Stimulated activated naive CD8-positive, alpha-beta T cell treated with anti-CD3 and anti-CD28 coated beads, Interleukin-15, amount 100 ng/mL, for 72 hours (primary cell): ENCODE data around the gene PGA5.
"Not testable (repeated sequence)": the region's sequence is repeated elsewhere in the genome, so short reads cannot be mapped to it uniquely, and the experiment has no call there.

Experiments
- ATAC-seq: fragments of 150-1000 bp; cut with Tn5 transposase; 2 replicates; pipeline ENCODE4 v1.10.0; 2021; ENCODE audit warnings: mild to moderate bottlenecking, moderate library complexity
- DNase-seq, 2 donors: peaks; one replicate each; pipeline ENCODE4 v3.0.0; 2021 to 2022
- H3K27ac Mint-ChIP-seq, 2 donors: one replicate each; pipeline ENCODE4 v1.8.0; 2022; ENCODE audit warnings: mild to moderate bottlenecking in 2 of 2, mixed read lengths in 2 of 2, moderate library complexity in 2 of 2
- H3K27me3 Mint-ChIP-seq: one replicate; pipeline ENCODE4 v1.8.0; 2022; ENCODE audit warnings: mixed read lengths
- H3K4me1 Mint-ChIP-seq: one replicate; pipeline ENCODE4 v1.8.0; 2022; ENCODE audit warnings: mild to moderate bottlenecking, mixed read lengths
- H3K4me3 Mint-ChIP-seq, 2 donors: one replicate each; pipeline ENCODE4 v1.8.0; 2022; ENCODE audit warnings: mild to moderate bottlenecking in 2 of 2, mixed read lengths in 2 of 2, moderate library complexity in 1 of 2
- H3K9me3 Mint-ChIP-seq, 2 donors: one replicate each; pipeline ENCODE4 v1.8.0; 2022; ENCODE audit warnings: mixed read lengths in 2 of 2

PGA5 gene

DNA sequence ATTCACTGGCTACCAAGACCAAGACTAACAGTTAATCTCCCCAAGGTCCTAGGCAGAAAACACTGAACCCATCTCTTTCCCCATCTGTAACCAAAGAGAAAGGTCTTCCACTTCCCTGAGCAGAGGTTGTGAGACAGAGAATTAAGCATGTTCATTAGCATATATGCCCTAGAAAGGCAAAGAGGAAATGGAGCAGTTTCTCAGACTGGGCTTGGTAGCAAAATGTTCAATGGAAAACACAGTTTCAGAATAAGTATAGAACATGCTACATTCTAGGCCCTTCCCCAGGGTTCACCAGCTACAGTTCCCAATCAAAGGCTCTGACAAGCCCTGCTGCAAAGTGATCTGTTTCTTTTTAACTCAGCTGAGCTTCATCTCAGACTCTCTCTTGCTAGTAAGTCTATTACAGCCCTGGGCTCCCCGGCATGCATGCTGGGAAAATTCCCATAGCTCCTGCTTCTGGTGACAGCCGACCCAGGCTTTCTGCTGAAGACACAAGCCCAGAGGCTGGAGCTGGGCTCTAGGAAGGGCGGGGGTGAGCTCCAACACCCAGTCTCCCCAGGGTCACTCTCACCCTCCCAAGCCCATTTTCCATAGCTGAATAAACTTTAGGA is 27.2 kb upstream of the PGA5 start:
- not testable (repeated sequence) for H3K27me3 Mint-ChIP-seq, H3K4me3 Mint-ChIP-seq, H3K4me1 Mint-ChIP-seq, DNase-seq, H3K27ac Mint-ChIP-seq, ATAC-seq, H3K9me3 Mint-ChIP-seq

DNA sequence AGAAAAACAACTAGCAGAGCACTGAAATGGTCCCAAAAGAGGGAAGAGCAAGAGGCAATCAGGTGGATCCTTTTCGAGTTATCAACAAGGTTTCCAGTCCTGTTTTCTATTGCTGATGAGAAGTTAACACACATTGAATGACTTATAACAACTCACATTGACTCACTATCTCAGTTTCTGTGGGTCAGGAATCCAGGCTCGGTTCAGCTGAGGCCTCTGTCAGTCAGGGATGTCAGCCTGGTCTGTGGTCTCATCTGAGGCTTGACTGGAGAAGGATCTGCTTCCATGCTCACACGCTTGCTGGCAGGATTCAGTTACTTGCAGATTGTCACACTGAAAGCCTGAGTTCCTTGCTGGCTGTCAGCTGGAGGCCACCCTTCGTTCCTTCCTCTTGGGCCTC is 22.7 kb upstream of the PGA5 start:
- H3K27ac Mint-ChIP-seq, H3K27me3 Mint-ChIP-seq, H3K4me1 Mint-ChIP-seq, H3K9me3 Mint-ChIP-seq, DNase-seq, ATAC-seq, H3K4me3 Mint-ChIP-seq: not testable (repeated sequence)

DNA sequence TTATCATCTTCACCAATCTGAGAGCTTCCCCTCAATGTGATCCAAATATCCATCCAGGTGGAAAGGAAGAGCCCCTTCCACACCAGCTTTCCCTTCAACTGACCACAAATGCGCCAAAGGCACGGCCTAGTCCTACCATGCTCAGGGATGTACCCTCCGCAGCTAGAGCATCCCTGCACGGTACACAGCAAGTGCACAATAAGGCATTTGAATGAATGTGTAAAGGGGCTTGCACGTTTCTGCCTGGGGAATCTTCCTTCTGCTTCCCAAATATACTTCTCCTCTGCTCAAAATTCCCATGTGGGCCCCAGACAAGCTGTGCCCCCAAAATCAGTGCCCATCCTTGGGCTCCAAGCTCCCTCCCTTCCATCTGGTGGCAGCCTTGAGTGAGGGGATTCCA is 22.0 kb upstream of the PGA5 start:
- ATAC-seq, H3K9me3 Mint-ChIP-seq, H3K4me1 Mint-ChIP-seq: not testable (repeated sequence)

DNA sequence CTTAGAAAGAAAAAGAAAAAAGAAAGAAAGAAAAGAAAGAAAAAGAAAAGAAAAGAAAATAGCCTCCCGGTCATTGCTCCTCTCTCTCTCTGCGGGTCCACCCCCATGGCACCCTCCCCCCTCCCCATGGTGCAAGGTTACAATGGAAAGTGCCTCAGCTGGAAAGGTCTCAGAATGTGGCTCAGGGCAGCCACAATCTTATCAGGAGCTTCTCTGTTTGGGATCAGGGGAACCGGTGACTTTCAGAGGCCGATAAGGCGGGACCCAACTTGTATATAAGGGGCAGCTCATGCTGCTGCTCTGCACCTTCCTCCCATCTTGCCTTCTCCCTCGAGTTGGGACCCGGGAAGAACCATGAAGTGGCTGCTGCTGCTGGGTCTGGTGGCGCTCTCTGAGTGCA is 18.9 kb upstream of the PGA5 start, which contains the start of gene PGA4:
PGA4 (plus strand) TSS at position 301 of the 400 bp plus-strand sequence; CDS start at position 355, 54 bp downstream.
- not testable (repeated sequence) for ATAC-seq, H3K27me3 Mint-ChIP-seq, H3K4me1 Mint-ChIP-seq, H3K9me3 Mint-ChIP-seq, H3K27ac Mint-ChIP-seq, DNase-seq, H3K4me3 Mint-ChIP-seq

More for the DNA sequence above, 22.0 kb upstream of the PGA5 start:
- H3K27ac Mint-ChIP-seq, H3K27me3 Mint-ChIP-seq, DNase-seq, H3K4me3 Mint-ChIP-seq: not testable (repeated sequence)

DNA sequence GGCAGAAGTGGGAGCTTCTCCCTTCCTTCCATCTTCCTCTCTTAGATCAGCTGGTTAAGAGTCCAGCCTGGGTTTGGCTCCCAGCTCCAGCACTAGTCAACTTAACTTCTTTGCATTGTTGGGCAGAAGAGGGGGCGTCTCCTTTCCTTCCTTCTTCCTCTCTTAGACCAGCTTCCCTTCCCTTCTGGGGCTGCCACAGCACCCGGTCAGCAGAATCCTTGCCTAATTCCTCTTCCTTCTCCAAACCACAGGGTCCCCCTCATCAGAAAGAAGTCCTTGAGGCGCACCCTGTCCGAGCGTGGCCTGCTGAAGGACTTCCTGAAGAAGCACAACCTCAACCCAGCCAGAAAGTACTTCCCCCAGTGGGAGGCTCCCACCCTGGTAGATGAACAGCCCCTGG is 18.3 kb upstream of the PGA5 start:
- DNase-seq, ATAC-seq, H3K9me3 Mint-ChIP-seq, H3K4me3 Mint-ChIP-seq, H3K27me3 Mint-ChIP-seq, H3K4me1 Mint-ChIP-seq, H3K27ac Mint-ChIP-seq: not testable (repeated sequence)

DNA sequence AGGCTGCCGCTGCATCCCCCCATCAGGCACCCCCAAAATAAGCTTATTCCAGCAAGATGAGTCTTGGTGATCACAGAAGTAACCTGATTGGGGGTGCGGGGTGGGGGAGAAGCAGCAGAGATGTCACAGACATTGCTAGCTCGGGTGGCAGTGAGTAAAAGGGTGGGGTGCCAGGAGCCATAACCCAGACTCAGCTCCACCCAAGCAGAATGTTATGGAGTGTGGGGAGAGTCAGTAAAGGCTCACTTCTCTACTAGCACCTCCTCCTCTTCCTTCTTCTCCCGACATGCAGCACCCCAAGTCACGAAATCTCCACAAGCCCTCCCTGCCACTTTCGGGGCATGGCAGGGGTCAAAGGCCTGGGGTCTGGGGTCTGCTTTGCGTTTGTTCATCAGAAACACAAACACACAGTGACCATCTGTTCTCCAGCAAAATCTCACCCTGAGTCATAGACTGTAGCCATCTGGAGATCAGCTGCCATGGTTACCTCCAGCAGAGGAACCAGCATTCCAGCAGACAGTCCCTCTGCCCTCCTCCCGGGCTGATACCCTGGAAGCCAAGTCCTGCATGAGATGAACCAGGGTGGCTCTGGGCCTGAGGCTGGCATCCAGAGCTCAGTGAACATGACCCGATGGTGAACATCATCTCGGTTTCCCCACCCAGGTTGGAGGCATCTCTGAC is 14.4 kb upstream of the PGA5 start:
- H3K27me3 Mint-ChIP-seq, ATAC-seq, H3K27ac Mint-ChIP-seq, H3K4me3 Mint-ChIP-seq, DNase-seq, H3K9me3 Mint-ChIP-seq, H3K4me1 Mint-ChIP-seq: not testable (repeated sequence)

DNA sequence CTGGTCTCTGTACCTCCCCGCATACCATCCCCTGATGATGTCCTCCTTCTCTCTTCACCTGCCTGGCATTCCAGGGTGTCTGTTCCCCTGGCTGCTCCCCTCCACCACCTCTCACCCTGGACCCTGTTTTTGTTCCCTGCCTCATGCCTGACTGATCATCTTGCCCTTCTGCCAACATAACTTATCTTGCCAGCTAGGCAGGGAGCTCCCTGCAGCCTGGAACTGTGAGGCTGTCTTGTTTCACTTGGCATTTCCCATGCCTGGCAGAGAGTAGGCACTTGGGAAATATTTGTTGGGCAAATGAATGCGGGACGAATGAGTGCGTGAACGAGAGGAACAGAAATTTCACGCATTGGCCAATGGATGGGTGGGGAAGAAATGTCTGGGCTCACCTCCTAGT is 11.5 kb upstream of the PGA5 start:
- not testable (repeated sequence) for DNase-seq, H3K27me3 Mint-ChIP-seq, ATAC-seq, H3K4me1 Mint-ChIP-seq, H3K27ac Mint-ChIP-seq, H3K4me3 Mint-ChIP-seq, H3K9me3 Mint-ChIP-seq

DNA sequence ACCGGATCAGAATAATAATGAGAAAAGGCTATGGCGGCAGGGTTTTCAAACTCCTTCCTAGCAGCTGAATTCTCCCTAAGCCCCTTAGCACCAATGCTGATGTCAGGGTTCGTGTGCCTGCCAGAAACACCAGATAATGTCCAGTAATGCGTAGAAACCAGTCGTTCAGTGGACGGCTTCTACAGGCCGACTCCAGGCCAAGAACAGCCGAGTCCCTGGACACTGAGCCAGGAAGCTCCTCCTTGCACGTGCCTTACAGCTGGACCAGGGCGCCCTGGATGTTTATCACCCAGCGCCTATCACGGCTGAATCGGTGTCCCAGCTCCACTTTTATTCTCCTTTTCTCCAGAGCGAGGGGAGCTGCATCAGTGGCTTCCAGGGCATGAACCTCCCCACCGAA is 9.9 kb upstream of the PGA5 start:
- H3K4me1 Mint-ChIP-seq, ATAC-seq, DNase-seq, H3K27me3 Mint-ChIP-seq, H3K4me3 Mint-ChIP-seq, H3K27ac Mint-ChIP-seq, H3K9me3 Mint-ChIP-seq: not testable (repeated sequence)

DNA sequence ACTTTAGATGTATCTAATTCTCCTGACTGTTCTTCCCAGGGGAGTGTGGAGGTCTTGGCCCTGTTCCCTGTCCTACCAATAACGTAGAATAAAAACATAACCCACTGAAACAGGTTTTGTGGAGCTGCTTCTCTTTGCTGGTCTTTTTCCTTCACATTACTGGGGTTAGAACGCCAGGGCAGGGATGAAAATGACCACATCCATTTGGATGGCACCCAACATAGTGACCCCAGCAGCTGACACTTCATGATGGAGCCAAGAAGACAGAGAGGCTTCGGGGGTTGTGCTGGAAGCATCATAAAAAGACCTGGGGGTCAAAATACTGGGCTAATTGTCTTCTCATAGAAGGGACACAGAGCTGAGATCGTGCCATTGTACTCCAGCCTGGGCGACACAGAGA is 9.4 kb upstream of the PGA5 start:
- H3K27me3 Mint-ChIP-seq, H3K9me3 Mint-ChIP-seq, DNase-seq, H3K27ac Mint-ChIP-seq, H3K4me1 Mint-ChIP-seq, ATAC-seq, H3K4me3 Mint-ChIP-seq: not testable (repeated sequence)

DNA sequence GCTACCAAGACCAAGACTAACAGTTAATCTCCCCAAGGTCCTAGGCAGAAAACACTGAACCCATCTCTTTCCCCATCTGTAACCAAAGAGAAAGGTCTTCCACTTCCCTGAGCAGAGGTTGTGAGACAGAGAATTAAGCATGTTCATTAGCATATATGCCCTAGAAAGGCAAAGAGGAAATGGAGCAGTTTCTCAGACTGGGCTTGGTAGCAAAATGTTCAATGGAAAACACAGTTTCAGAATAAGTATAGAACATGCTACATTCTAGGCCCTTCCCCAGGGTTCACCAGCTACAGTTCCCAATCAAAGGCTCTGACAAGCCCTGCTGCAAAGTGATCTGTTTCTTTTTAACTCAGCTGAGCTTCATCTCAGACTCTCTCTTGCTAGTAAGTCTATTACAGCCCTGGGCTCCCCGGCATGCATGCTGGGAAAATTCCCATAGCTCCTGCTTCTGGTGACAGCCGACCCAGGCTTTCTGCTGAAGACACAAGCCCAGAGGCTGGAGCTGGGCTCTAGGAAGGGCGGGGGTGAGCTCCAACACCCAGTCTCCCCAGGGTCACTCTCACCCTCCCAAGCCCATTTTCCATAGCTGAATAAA is 8.3 kb upstream of the PGA5 start:
- not testable (repeated sequence) for DNase-seq, H3K9me3 Mint-ChIP-seq, H3K4me1 Mint-ChIP-seq, H3K27ac Mint-ChIP-seq, ATAC-seq, H3K4me3 Mint-ChIP-seq, H3K27me3 Mint-ChIP-seq

DNA sequence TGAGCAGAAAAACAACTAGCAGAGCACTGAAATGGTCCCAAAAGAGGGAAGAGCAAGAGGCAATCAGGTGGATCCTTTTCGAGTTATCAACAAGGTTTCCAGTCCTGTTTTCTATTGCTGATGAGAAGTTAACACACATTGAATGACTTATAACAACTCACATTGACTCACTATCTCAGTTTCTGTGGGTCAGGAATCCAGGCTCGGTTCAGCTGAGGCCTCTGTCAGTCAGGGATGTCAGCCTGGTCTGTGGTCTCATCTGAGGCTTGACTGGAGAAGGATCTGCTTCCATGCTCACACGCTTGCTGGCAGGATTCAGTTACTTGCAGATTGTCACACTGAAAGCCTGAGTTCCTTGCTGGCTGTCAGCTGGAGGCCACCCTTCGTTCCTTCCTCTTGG is 3.8 kb upstream of the PGA5 start:
- H3K4me3 Mint-ChIP-seq, H3K27me3 Mint-ChIP-seq, H3K4me1 Mint-ChIP-seq, ATAC-seq, H3K9me3 Mint-ChIP-seq, DNase-seq, H3K27ac Mint-ChIP-seq: not testable (repeated sequence)

DNA sequence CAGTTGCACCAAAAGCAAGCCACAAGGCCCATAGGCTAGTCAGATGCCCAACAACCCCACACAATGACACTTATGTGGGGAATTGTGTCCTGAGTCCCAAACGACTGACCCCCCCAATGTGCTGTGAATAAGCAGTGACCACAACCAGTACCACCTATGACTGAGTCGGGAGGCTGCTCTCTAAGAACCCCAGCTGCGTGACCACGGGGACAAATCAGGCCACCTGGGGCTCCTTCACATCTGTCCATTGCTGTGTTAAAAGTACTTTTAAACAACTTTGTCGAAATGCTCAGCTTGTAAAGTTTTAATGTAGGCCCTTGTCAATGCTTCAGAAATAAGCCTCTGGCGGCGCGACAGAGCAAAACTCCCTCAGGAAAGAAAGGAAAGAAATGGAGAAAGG is 687 bp upstream of the PGA5 start:
- not testable (repeated sequence) for H3K4me1 Mint-ChIP-seq, H3K27ac Mint-ChIP-seq, H3K9me3 Mint-ChIP-seq, DNase-seq, ATAC-seq, H3K27me3 Mint-ChIP-seq, H3K4me3 Mint-ChIP-seq

DNA sequence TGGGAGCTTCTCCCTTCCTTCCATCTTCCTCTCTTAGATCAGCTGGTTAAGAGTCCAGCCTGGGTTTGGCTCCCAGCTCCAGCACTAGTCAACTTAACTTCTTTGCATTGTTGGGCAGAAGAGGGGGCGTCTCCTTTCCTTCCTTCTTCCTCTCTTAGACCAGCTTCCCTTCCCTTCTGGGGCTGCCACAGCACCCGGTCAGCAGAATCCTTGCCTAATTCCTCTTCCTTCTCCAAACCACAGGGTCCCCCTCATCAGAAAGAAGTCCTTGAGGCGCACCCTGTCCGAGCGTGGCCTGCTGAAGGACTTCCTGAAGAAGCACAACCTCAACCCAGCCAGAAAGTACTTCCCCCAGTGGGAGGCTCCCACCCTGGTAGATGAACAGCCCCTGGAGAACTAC is 551 bp downstream of the PGA5 start:
- H3K27me3 Mint-ChIP-seq, H3K4me3 Mint-ChIP-seq, H3K9me3 Mint-ChIP-seq, H3K27ac Mint-ChIP-seq, ATAC-seq, DNase-seq, H3K4me1 Mint-ChIP-seq: not testable (repeated sequence)

DNA sequence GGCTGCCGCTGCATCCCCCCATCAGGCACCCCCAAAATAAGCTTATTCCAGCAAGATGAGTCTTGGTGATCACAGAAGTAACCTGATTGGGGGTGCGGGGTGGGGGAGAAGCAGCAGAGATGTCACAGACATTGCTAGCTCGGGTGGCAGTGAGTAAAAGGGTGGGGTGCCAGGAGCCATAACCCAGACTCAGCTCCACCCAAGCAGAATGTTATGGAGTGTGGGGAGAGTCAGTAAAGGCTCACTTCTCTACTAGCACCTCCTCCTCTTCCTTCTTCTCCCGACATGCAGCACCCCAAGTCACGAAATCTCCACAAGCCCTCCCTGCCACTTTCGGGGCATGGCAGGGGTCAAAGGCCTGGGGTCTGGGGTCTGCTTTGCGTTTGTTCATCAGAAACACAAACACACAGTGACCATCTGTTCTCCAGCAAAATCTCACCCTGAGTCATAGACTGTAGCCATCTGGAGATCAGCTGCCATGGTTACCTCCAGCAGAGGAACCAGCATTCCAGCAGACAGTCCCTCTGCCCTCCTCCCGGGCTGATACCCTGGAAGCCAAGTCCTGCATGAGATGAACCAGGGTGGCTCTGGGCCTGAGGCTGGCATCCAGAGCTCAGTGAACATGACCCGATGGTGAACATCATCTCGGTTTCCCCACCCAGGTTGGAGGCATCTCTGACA is 4.4 kb downstream of the PGA5 start:
- not testable (repeated sequence) for DNase-seq, H3K4me3 Mint-ChIP-seq, H3K4me1 Mint-ChIP-seq, H3K9me3 Mint-ChIP-seq, H3K27me3 Mint-ChIP-seq, ATAC-seq, H3K27ac Mint-ChIP-seq

DNA sequence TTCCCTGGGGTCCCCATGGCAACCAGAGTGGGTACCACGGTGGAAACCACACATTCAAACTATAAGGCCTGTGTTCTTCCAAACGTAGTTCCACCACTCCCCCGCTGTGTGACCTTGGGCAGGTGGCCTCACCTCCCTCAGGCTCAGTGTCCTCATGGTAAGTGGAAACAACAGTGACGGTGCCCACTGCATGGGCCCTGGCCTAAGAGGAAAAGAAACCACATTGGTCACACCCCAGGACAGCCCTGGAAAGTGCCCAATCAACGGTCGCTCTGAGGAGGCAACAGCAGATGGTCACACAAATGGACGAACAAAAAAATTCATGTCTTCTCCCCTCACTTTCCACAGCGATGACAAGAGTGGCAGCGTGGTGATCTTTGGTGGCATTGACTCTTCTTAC is 7.1 kb downstream of the PGA5 start:
- not testable (repeated sequence) for H3K27me3 Mint-ChIP-seq, H3K4me1 Mint-ChIP-seq, H3K27ac Mint-ChIP-seq, DNase-seq, H3K4me3 Mint-ChIP-seq, H3K9me3 Mint-ChIP-seq, ATAC-seq

DNA sequence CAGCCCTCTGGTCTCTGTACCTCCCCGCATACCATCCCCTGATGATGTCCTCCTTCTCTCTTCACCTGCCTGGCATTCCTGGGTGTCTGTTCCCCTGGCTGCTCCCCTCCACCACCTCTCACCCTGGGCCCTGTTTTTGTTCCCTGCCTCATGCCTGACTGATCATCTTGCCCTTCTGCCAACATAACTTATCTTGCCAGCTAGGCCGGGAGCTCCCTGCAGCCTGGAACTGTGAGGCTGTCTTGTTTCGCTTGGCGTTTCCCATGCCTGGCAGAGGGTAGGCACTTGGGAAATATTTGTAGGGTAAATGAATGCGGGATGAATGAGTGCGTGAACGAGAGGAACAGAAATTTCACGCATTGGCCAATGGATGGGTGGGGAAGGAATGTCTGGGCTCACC is 8.2 kb downstream of the PGA5 start:
- not testable (repeated sequence) for DNase-seq, H3K9me3 Mint-ChIP-seq, ATAC-seq, H3K4me3 Mint-ChIP-seq, H3K4me1 Mint-ChIP-seq, H3K27me3 Mint-ChIP-seq
- peak overlapping the region in 1 of 2 donors; percentile 68 for H3K27ac Mint-ChIP-seq
